Activated T-helper 2 cell treated with anti-CD3 and anti-CD28 coated beads, Interferon-gamma antibody, Interleukin-2, Interleukin-4, amounts not matched to agents 10 μg/mL and 5 μg/mL and 100 μg/mL, durations not matched to agents 14 hours and 24 hours and 36 hours (primary cell): ENCODE measurements around the gene BRD9. TPM values are rescaled to one million over a fixed set of nuclear protein-coding genes. Genes with fewer than 3 reads are reported as not detected.
"Not testable (repeated sequence)": the region's sequence is repeated elsewhere in the genome, so short reads cannot be mapped to it uniquely, and the experiment has no call there.

Experiments
- DNase-seq: peaks from one replicate; pipeline ENCODE4 v3.0.0; 2021; ENCODE audit warnings: low spot score
- H3K27ac Mint-ChIP-seq: one replicate; pipeline ENCODE4 v1.8.0; 2021; ENCODE audit warnings: mixed read lengths
- H3K27me3 Mint-ChIP-seq: one replicate; pipeline ENCODE4 v1.8.0; 2021; ENCODE audit warnings: low read depth, mixed read lengths
- H3K36me3 Mint-ChIP-seq: one replicate; pipeline ENCODE4 v1.8.0; 2021; ENCODE audit warnings: low read depth, mixed read lengths
- H3K4me1 Mint-ChIP-seq: one replicate; pipeline ENCODE4 v1.8.0; 2021; ENCODE audit warnings: low read depth, mixed read lengths
- H3K4me3 Mint-ChIP-seq: one replicate; pipeline ENCODE4 v1.8.0; 2021; ENCODE audit warnings: low read depth, mild to moderate bottlenecking, moderate library complexity, mixed read lengths
- H3K9me3 Mint-ChIP-seq: one replicate; pipeline ENCODE4 v1.8.0; 2021; ENCODE audit warnings: mixed read lengths
- intact Hi-C: fragments of 100-400 bp; cut with micrococcal nuclease; formaldehyde crosslinking; loops from one replicate; pipeline ENCODE4 v1.15.1; 2023
- total RNA-seq: library from RNA; stranded (reverse); gene quantifications from 2 replicates; pipeline ENCODE4 v1.2.3, GENCODE V29; 2022

Gene BRD9
- total RNA-seq, 1 donor from 2014 or later, result 72.9 TPM

GRCh38 chr5:931570-932145 lies 39.1 kb upstream of the BRD9 start:
- Mint-ChIP-seq H3K27me3 (peaks cover 6% of the 10 kb centered on the region), H3K27ac (no peak overlapping the region), H3K36me3 (peaks cover under 1% of the 10 kb centered on the region), H3K9me3 (no peaks in the 10 kb centered on the region), H3K4me3 (no peak overlapping the region), H3K4me1 (peaks cover 24% of the 10 kb centered on the region)
- no peak for DNase-seq
- intact Hi-C loops, result no loop called here

DNA sequence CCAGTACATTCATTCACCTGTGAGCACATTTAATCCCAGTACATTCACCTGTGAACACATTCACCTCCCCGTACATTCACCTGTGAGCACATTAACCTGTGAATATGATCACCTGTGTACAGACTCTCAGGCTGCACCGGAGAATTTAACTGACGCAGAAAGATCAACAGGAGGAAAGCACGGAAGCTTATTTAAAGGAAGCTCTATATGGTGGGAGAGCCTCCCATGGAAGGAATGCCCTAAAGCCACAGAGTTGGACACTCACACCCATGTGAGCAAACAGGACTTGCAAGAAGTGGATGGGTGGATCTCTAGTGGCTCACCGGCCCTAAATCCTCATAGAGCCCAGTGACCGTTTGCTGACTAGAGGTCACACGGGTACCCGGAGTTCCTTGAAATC lies 38.3 kb upstream of the BRD9 start:
- no peak overlapping the region for H3K4me3 Mint-ChIP-seq
- H3K36me3 Mint-ChIP-seq, result peaks cover 6% of the 10 kb centered on the region
- no peak overlapping the region for H3K27ac Mint-ChIP-seq
- no peak for DNase-seq
- H3K4me1 Mint-ChIP-seq, result peaks cover 25% of the 10 kb centered on the region
- intact Hi-C loops, result no loop called here
- H3K27me3 Mint-ChIP-seq, result peaks cover 14% of the 10 kb centered on the region
- no peaks in the 10 kb centered on the region for H3K9me3 Mint-ChIP-seq

DNA sequence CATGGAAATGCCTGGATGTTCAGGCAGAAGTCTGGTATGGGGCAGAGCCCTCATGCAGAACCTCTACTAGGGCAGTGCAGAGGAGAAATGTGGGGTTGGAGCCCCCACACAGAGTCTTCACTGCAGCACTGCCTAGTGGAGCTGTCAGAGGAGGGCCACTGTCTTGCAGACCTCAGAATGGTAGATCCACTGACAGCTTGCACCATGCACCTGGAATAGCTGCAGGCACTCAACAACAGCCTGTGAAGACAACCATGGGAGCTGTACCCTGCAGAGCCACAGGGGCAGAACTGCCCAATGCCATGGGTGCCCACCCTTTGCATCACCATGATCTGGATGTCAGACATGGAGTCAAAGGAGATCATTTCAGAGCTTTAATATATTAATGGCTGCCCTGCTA lies 37.0 kb upstream of the BRD9 start:
- no peak for DNase-seq
- H3K27me3 Mint-ChIP-seq, result peaks cover 21% of the 10 kb centered on the region
- peaks cover 6% of the 10 kb centered on the region for H3K36me3 Mint-ChIP-seq
- H3K9me3 Mint-ChIP-seq, result no peaks in the 10 kb centered on the region
- no peak overlapping the region for H3K4me3 Mint-ChIP-seq
- H3K27ac Mint-ChIP-seq, result no peak overlapping the region
- intact Hi-C loops, result loop anchor here (10.0 kb wide), 1 partner anchor 715 kb away; no protein-coding TSS in a partner anchor
- peaks cover 26% of the 10 kb centered on the region for H3K4me1 Mint-ChIP-seq

- not testable (repeated sequence) for H3K27ac Mint-ChIP-seq, H3K36me3 Mint-ChIP-seq, DNase-seq, H3K4me3 Mint-ChIP-seq, H3K9me3 Mint-ChIP-seq
- intact Hi-C loops, result loop anchor here (10.0 kb wide), 1 partner anchor 716 kb away; no protein-coding TSS in a partner anchor
- Mint-ChIP-seq H3K27me3 (peaks cover 21% of the 10 kb centered on the region), H3K4me1 (peaks cover 26% of the 10 kb centered on the region)
Measured at GRCh38 chr5:929182-929581, 36.6 kb upstream of the BRD9 start.

GRCh38 chr5:927172-928015 lies 34.8 kb upstream of the BRD9 start:
- H3K4me1 Mint-ChIP-seq, result peaks cover 25% of the 10 kb centered on the region
- H3K9me3 Mint-ChIP-seq, result no peaks in the 10 kb centered on the region
- no peak for DNase-seq
- H3K27me3 Mint-ChIP-seq, result peaks cover 21% of the 10 kb centered on the region
- H3K4me3 Mint-ChIP-seq, result no peak overlapping the region
- H3K27ac Mint-ChIP-seq, result no peak overlapping the region
- intact Hi-C loops, result loop anchor here (10.0 kb wide), 1 partner anchor 717 kb away; no protein-coding TSS in a partner anchor
- peaks cover 6% of the 10 kb centered on the region for H3K36me3 Mint-ChIP-seq

DNA sequence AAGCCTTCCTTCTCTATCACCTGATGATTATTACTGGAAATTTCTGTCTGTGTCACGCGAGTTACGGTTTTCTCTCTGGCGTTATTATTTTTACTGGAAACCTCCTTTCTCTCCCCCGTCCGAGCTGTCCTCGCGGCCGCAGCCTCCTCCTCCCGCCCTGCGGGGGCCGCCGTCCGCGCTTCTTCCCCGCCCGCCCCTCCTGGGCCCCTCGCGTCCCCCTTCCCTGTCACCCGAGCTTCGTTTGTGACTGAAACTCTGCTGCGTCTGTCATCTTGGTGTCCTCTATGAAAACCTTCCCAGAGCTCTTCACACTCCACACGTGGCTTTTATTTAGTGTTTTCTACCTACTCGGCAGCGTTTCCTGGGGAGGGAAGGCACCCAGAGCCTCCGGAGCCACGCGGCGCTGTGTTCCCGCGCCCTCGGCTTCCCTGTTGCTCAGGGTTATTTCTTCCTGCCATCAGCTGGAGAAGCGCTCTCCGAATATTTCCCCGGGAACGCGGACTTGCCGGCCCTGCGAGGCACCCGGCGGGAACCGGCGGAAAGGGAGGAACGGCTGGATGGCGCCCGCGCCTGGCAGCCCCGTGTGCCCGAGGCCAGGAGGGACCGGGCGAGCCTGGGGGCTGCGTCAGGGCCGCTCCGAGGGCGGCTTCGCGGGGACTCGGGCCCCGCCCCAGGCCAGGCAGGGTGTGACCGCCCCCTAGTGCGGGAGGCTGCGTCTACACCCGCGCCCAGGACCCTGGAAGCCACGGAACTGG lies 34.0 kb upstream of the BRD9 start:
- H3K27ac Mint-ChIP-seq, result no peak overlapping the region
- H3K27me3 Mint-ChIP-seq, result peaks cover 21% of the 10 kb centered on the region
- H3K36me3 Mint-ChIP-seq, result peaks cover 6% of the 10 kb centered on the region
- no peak for DNase-seq
- H3K4me1 Mint-ChIP-seq, result peaks cover 23% of the 10 kb centered on the region
- peak overlapping the region; percentile 22 for H3K4me3 Mint-ChIP-seq
- H3K9me3 Mint-ChIP-seq, result no peaks in the 10 kb centered on the region
- intact Hi-C loops, result loop anchor here (10.0 kb wide), 1 partner anchor 718 kb away; no protein-coding TSS in a partner anchor

- peak; percentile 69 for DNase-seq
- H3K9me3 Mint-ChIP-seq, result no peaks in the 10 kb centered on the region
- H3K4me1 Mint-ChIP-seq, result peaks cover 21% of the 10 kb centered on the region
- H3K27ac Mint-ChIP-seq, result peak overlapping the region; percentile 4
- no peak overlapping the region for H3K4me3 Mint-ChIP-seq
- intact Hi-C loops, result loop anchor here (1.0 to 10.0 kb wide), 3 partner anchors 88 to 721 kb away; no protein-coding TSS in a partner anchor
- H3K36me3 Mint-ChIP-seq, result peaks cover 15% of the 10 kb centered on the region
- H3K27me3 Mint-ChIP-seq, result peaks cover 21% of the 10 kb centered on the region
Measured at GRCh38 chr5:923281-923873, 30.8 kb upstream of the BRD9 start.

- Mint-ChIP-seq H3K9me3 (no peaks in the 10 kb centered on the region), H3K27me3 (peaks cover 18% of the 10 kb centered on the region), H3K4me3 (no peak overlapping the region), H3K4me1 (peaks cover 21% of the 10 kb centered on the region), H3K36me3 (peaks cover 21% of the 10 kb centered on the region), H3K27ac (no peak overlapping the region)
- intact Hi-C loops, result loop anchor here (1.0 to 10.0 kb wide), 3 partner anchors 89 to 722 kb away; no protein-coding TSS in a partner anchor
- DNase-seq, result no peak
Measured at GRCh38 chr5:922436-923280, 30.1 kb upstream of the BRD9 start.

GRCh38 chr5:921456-922435 lies 29.1 kb upstream of the BRD9 start:
- Mint-ChIP-seq H3K4me3 (no peak overlapping the region), H3K27me3 (peaks cover 15% of the 10 kb centered on the region), H3K36me3 (peaks cover 21% of the 10 kb centered on the region), H3K27ac (no peak overlapping the region), H3K4me1 (peaks cover 19% of the 10 kb centered on the region), H3K9me3 (no peaks in the 10 kb centered on the region)
- intact Hi-C loops, result loop anchor here (10.0 kb wide), 1 partner anchor 723 kb away; no protein-coding TSS in a partner anchor
- no peak for DNase-seq

DNA sequence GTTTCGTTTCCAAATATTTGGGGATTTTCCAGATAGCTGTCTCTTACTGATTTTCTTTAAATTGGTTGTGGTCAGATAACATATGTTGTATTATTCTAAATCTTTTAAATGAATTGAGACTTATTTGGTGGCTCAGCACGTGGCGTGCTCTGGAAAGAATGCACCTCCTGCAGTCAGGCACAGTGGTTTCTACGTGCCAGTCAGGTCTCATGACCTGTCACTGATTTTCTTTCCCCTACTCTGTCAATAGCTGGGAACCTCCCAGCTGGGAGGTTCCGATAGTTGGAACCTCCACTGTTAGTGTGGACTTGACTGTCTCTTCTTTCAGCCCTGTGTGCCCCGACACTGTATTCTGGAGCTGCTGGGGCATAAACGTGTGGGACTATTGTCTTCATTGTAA lies 27.7 kb upstream of the BRD9 start:
- Mint-ChIP-seq H3K4me3 (no peak overlapping the region), H3K9me3 (no peaks in the 10 kb centered on the region), H3K4me1 (peaks cover 13% of the 10 kb centered on the region), H3K27ac (no peak overlapping the region), H3K27me3 (peaks cover 3% of the 10 kb centered on the region), H3K36me3 (peaks cover 21% of the 10 kb centered on the region)
- DNase-seq, result no peak
- intact Hi-C loops, result loop anchor here (10.0 kb wide), 1 partner anchor 724 kb away; no protein-coding TSS in a partner anchor
